ENCODE data around the gene TADA2B.

DNA sequence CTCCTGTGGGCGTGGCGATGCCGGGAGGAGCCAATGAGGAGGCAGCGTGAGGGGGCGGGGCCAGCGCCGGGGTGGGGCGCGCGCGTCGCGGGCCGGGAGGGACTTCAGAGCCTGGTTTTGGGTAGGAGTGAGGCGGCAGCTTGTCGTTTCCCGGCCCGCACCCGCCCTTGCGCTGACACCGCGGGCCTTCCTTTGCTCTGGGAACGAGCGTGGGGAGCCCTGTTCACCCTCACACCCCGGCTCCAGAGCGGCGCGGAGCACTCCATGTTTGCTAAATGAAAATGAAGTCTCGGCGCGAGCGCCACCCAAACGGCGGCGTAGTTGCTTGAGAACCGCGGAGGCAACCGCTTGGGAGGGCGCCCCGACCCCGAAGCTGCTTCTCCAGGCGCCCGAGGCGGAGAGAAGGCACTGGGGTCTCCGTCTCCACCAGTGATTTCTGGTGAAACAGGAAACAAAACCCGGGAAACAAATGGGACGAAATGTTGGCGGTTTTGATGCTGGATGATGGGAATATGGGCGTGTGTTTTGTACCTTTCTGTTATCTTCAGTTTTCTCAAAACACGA, 25.2 kb downstream of the TADA2B start:
- TF ChIP-seq, protein P1, sequence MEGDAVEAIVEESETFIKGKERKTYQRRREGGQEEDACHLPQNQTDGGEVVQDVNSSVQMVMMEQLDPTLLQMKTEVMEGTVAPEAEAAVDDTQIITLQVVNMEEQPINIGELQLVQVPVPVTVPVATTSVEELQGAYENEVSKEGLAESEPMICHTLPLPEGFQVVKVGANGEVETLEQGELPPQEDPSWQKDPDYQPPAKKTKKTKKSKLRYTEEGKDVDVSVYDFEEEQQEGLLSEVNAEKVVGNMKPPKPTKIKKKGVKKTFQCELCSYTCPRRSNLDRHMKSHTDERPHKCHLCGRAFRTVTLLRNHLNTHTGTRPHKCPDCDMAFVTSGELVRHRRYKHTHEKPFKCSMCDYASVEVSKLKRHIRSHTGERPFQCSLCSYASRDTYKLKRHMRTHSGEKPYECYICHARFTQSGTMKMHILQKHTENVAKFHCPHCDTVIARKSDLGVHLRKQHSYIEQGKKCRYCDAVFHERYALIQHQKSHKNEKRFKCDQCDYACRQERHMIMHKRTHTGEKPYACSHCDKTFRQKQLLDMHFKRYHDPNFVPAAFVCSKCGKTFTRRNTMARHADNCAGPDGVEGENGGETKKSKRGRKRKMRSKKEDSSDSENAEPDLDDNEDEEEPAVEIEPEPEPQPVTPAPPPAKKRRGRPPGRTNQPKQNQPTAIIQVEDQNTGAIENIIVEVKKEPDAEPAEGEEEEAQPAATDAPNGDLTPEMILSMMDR (conservative IDR thresholded peaks at IDR 0.05; ENCODE audit: low read depth in 2 of 2): no peak
- TF ChIP-seq, protein P2, sequence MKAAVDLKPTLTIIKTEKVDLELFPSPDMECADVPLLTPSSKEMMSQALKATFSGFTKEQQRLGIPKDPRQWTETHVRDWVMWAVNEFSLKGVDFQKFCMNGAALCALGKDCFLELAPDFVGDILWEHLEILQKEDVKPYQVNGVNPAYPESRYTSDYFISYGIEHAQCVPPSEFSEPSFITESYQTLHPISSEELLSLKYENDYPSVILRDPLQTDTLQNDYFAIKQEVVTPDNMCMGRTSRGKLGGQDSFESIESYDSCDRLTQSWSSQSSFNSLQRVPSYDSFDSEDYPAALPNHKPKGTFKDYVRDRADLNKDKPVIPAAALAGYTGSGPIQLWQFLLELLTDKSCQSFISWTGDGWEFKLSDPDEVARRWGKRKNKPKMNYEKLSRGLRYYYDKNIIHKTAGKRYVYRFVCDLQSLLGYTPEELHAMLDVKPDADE (IDR thresholded peaks at IDR 0.05): no peak
- TF ChIP-seq POLR2AphosphoS5 (IDR thresholded peaks at IDR 0.05; ENCODE audit: low read depth): peak; percentile 73
- TF ChIP-seq CREB1 (CRISPR knock-in tag; IDR thresholded peaks at IDR 0.05; ENCODE audit: low read depth): no peak
- no peak for TF ChIP-seq EZH2 (IDR thresholded peaks at IDR 0.05; ENCODE audit: low read depth, unreplicated experiment)
- TF ChIP-seq EZH2phosphoT487 (IDR thresholded peaks at IDR 0.05; ENCODE audit: unreplicated experiment): no peak

All from GM23338 (cell line).